ENCODE measurements around the gene CIDEC.
"Not testable (repeated sequence)": the region's sequence is repeated elsewhere in the genome, so short reads cannot be mapped to it uniquely, and the experiment has no call there.

The CIDEC gene

DNA sequence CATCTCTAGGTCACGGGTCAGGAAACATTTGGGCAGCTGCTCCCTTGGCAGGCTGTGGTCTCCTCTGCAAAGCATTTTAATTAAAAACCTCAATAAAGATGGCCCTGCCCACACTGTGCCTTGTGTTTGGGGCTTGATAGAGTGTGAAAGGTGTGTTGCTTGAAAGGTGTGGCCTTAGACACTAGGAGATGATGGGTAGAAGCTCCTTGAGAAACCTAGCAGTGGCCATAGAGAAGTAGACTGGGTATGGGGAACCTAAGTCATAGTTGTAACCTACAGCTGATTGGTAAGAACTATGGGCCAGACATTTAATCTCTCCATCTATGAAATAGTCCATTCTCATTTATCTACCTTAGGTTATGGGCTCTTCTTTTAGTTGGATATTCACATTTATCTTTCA, 13.7 kb upstream of the CIDEC start:
- FAIRE-seq (no peak), DNase-seq (ENCODE audit: insufficient read length, low spot score) (no peak)
- TF ChIP-seq POLR2A (IDR thresholded peaks at IDR 0.05; ENCODE audit: low read depth, low read length) = no peak

DNA sequence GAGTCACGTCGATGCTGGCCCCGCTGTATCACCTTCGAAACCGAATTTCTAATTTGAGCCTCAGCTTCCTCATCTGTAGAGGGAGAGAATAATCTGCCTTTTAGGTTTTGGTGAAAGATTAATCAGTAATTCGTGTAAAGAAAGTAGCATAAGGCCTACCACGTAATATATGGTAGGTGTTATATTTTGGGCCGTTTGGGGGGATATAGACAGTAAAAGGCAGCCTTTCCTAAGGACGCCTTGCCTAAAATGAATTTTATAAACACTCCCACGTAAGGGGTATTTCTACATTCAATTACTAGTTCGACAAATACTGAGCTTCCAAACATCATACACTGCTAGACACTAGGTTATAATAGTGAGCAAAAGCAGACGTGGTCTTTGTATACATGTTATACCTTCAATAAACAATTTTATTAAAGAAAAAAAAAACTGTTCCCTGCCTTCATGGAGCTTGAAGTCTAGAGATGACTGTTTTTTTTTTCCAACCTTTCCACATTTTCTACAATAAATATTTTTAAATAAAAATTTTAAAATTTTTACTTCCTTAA, 11.1 kb upstream of the CIDEC start:
- no peak for DNase-seq (ENCODE audit: insufficient read length, low spot score)
- TF ChIP-seq POLR2A (IDR thresholded peaks at IDR 0.05; ENCODE audit: low read depth, low read length) = no peak
- FAIRE-seq = no peak

DNA sequence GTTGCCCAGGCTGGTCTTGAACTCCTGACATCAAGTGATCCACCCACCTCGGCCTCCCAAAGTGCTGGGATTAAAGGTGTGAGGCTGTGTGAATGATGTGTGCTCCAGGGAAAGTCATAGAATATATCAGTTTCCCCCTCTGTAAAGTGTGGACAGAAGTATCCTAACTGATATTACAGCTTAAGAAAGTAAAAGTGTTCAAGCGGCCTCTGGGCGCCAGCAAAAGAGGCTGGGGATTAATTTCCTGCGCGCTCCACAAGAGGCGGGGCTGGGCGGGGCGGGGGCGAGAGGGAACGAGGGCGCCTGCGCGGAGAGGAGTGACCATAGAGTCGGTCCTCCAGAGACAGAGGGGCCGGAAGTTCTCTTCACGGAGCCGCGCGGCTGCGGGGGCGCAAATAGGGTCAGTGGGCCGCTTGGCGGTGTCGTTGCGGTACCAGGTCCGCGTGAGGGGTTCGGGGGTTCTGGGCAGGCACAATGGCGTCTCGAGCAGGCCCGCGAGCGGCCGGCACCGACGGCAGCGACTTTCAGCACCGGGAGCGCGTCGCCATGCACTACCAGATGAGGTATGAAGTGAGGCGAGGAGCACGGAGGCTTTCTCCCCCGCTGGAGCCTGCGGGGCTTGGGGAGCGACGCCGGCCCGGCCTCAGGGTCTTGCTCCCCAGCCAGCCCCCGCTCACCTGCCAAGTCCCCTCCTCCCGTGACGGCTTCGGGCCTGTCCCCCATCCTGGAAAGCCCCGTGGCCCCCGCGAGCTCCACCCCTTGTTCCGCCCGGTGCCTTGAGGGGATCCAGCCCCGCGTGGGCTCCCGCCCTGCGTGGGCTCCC, 10.4 kb upstream of the CIDEC start, which contains the start of gene JAGN1:
Gene JAGN1 (plus strand): TSS at position 362 of the 823 bp plus-strand sequence. CDS start 113 bp downstream, at position 475.
- no peak for FAIRE-seq
- peak; percentile 58 for DNase-seq (ENCODE audit: insufficient read length, low spot score)
- TF ChIP-seq POLR2A (IDR thresholded peaks at IDR 0.05; ENCODE audit: low read depth, low read length) = peak; percentile 81

DNA sequence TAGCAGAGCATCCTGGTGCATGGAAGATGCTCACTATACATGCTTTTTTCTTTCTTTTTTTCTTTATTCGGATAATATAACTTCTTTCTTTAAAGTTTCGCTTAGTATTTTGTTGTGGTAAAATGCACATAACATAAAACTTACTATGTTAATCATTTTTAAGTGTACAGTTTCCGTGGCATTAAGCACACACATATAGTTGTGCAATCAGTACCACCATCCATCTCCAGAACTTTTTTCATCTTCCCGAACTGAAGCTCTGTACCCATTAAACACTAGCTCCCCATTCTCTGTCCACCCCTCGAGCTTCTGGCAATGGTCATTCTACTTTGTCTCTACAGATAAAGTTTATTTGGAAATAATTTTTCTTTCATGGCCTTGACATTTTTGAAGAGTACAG, 9.4 kb upstream of the CIDEC start:
- no peak for FAIRE-seq
- no peak for DNase-seq (ENCODE audit: insufficient read length, low spot score)
- no peak for TF ChIP-seq POLR2A (IDR thresholded peaks at IDR 0.05; ENCODE audit: low read depth, low read length)

DNA sequence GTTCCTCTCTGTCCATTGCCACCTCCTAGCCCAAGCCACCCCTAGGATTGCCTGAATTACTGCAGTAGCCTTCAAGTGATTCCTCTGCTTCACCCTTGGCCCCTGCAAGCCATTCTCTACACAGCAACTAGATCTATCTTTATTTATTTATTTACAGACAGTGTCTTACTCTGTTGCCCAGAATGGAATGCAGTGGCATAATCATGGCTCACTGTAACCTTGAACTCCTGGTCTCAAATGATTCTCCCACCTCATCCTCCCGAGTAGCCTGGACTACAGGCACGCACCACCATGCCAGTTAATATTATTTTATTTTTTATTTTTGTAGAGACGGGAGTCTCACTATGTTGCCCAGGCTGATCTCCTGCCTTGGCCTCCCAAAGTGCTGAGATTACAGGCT, 8.5 kb upstream of the CIDEC start:
- no peak for TF ChIP-seq POLR2A (IDR thresholded peaks at IDR 0.05; ENCODE audit: low read depth, low read length)
- FAIRE-seq (no peak), DNase-seq (ENCODE audit: insufficient read length, low spot score) (no peak)

DNA sequence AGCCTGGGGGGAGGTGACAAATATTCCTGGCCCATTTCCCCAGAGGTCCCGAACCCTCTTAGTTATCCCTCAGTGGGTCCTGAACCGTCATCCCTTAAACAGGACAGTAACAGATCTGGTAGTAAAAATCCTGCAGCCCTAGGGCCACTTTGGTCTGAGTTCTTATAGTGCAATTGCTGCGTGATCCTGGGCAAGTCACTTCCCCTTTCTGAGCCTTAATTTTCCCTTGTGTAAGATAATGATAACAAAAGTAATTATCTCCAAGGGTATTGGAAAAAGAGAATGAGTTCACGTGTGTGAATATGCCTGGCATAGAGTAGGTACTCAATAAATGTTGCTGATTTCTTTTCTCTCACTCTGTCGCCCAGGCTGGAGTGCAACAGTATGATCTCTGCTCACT, 7.4 kb upstream of the CIDEC start:
- TF ChIP-seq POLR2A (IDR thresholded peaks at IDR 0.05; ENCODE audit: low read depth, low read length) = no peak
- no peak for DNase-seq (ENCODE audit: insufficient read length, low spot score)

DNA sequence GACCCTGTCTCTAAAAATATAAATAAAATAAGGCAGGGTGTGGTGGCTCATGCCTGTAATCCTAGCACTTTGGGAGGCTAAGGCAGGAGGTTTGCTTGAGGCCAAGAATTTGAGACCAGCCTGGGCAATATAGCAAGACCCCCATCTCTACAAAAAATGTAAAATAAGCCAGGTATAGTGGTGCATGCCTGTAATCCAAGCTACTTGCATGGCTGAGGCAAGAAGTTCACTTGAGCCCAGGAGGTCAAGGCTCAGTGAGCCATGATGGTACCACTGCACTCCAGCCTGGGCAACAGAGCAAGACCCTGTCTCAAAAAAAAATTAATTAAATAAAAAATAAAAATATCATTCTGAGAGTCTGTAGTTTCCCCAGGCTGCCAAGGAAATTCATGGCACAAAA, 6.3 kb upstream of the CIDEC start:
- no peak for TF ChIP-seq POLR2A (IDR thresholded peaks at IDR 0.05; ENCODE audit: low read depth, low read length)
- DNase-seq (ENCODE audit: insufficient read length, low spot score) (no peak), FAIRE-seq (no peak)

More for the DNA sequence above, 7.4 kb upstream of the CIDEC start:
- no peak for FAIRE-seq

DNA sequence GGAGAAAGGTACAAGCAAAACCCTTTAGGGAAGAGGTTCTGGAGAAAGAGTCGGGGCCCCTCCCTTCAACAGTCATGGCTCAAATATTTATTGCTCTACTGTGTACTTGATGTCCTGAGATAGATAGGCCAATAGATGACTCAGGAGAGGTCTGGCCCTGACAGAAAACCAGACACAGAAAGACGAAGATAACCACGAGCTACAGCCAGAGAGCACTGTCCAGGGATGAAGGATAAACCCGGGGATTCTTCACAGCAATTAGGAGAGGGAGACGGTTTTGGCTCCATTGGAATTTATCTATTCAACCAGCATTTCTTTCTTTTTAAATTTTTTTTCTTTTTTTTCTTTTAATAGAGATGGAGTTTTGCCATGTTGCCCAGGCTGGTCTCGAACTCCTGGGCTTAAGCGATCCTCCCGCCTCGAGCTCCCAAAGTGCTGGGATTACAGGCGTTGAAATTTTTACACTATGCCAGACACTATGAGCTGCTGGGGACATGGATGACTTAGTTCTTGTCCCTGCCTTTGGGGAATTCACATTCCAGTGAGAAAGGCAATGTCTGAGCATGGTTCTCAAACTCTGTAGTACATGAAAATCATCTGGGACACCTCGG, 4.6 kb upstream of the CIDEC start:
- DNase-seq (ENCODE audit: insufficient read length, low spot score) (peak; percentile 78), FAIRE-seq (peak; percentile 85)
- no peak for TF ChIP-seq POLR2A (IDR thresholded peaks at IDR 0.05; ENCODE audit: low read depth, low read length)

DNA sequence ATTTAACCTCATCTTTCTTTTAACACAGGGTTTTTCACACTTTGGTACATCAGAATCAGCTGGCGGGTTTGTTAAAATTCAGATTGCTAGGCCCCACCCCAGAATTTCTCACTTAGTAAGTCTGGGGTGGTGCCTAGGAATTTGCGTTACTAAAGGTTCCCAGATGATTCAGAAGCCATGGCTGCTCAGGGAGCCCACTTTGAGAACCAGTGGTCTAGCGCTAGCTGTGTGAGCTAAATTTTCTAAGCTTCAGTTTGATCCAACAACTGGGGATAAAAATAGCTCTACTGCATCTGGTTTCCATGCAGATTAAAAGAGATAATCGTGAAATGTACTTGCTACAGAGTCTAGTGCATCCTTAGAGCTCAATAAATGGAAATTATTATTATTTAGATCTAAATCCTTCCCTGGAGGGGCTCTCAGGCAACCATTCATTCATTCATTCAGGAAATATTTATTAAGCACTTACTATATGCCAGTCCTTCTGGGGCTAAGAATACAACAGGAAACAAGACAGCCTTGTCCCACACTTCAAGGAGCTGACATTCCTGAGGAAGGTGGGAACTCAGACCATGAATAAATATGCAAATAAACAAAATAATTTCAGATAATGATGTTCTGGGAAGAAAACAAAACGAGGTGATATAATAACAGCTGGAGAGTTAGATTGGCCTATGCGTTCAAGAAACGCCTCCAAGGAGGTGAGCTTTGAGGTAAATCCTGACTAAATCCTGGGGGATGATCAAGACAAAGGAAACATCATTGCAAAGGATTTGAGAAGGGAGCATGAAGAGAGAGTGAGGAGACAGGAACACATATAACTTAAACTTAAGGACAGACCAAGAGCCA, 3.9 kb upstream of the CIDEC start:
- DNase-seq (ENCODE audit: insufficient read length, low spot score) = no peak
- FAIRE-seq = no peak
- TF ChIP-seq POLR2A (IDR thresholded peaks at IDR 0.05; ENCODE audit: low read depth, low read length) = no peak

DNA sequence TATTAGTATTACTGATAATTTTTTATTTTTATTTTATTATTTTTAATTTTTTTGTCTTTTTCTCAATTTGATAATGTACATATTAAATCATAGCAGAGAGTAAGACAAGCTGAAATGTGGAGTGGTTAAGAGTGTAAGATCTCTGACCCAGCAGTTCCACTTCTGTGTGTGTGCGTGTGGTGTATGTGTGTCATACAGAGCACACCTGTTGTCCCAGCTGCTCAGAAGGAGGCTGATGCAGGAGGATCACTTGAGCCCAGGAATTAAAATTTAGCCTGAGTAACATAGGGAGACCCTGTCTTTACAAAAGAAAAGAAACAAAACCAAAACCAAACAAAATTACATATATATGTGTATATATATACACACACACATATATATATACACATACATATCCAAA, 1.4 kb upstream of the CIDEC start:
- FAIRE-seq (no peak), DNase-seq (ENCODE audit: insufficient read length, low spot score) (no peak)
- no peak for TF ChIP-seq POLR2A (IDR thresholded peaks at IDR 0.05; ENCODE audit: low read depth, low read length)

DNA sequence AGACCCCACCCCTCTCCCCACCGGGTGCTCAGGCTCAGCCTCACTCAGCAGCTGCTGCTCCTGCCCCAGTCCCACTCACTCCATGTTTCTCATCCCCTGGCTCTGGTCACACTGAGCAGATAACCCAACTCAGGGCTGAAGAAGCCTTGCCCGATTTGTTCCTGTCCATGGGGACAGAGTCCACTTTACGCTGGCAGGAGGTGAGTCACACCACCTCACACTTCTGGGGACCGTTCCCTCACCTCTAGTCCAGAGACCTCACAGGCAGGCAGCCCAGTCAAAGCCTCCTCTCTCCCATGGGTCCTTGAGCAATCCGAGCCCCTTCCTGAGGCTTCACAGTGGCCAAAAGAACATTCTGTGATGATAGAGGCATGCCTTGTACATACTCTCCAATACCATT, 1.4 kb downstream of the CIDEC start:
- DNase-seq (ENCODE audit: insufficient read length, low spot score) (no peak), FAIRE-seq (no peak)
- no peak for TF ChIP-seq POLR2A (IDR thresholded peaks at IDR 0.05; ENCODE audit: low read depth, low read length)

DNA sequence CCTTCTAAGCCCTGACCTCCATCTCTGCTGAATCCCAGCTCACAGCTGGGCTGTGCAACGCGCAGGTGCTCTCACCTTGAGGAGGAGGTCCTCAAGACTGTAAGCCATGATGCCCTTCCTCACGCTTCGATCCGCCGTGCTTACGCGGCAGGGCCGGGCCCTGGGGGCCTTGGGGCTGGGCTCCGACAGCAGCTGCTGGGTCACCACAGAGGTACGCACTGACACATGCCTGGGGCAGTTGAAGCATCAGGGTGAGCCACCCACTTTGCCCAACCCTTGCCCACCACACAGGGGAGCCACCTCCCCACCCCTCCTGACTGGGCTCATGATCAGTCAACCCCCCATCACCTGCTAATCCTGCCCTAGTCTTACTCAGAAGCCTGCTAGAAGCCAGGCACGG, 3.1 kb downstream of the CIDEC start:
- FAIRE-seq (no peak), DNase-seq (ENCODE audit: insufficient read length, low spot score) (no peak)
- no peak for TF ChIP-seq POLR2A (IDR thresholded peaks at IDR 0.05; ENCODE audit: low read depth, low read length)

DNA sequence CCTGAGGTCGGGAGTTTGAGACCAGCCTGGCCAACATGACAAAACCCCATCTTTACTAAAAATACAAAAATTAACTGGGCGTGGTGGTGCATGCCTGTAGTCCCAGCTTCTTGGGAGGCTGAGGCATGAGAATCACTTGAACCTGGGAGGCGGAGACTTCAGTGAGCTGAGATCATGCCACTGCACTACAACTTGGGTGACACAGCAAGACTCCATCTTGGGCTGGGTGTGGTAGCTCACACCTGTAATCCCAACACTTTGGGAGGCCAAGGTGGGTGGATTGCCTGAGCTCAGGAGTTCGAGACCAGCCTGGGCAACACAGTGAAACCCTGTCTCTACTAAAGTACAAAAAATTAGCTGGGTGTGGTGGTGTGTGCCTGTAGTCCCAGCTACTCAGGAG, 3.8 kb downstream of the CIDEC start:
- not testable (repeated sequence) for FAIRE-seq; DNase-seq (ENCODE audit: insufficient read length, low spot score)

DNA sequence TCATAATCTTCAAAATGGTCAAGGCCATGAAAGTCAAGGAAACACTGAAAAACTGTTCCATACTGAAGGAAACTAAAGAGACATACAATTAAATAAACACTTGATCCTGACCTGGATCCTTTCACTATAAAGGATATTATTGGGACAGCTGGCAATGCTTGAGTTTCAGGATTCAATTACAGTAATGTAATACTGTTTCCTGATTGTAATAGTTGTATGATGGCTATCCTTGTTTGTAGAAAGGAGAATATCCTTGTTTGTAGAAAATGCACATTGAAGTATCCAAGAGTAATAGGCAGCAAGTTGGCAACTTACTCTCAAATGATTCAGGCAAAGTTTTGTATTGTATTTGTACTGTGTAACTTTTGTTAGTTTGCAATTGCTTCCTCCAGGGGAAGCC, 4.6 kb downstream of the CIDEC start:
- no peak for TF ChIP-seq POLR2A (IDR thresholded peaks at IDR 0.05; ENCODE audit: low read depth, low read length)
- FAIRE-seq = no peak
- no peak for DNase-seq (ENCODE audit: insufficient read length, low spot score)

DNA sequence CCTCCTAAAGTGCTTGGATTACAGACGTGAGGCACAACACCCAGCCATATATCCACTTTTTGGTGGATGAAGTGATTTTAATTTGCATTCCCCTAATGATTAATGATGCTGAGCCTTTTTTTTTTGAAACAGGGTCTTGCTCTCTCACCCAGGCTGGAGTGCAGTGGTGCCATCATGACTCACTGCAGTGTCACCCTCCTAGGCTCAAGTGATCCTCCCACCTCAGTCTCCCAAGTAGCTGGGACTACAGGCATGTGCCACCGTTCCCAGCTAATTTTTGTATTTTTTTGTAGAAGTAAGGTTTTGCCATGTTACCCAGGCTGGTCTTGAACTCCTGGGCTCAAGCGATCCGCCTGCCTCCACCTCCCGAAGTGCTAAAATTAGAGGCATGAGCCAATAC, 8.0 kb downstream of the CIDEC start:
- FAIRE-seq; DNase-seq (ENCODE audit: insufficient read length, low spot score): not testable (repeated sequence)
